ENCODE measurements around the gene RAPGEF1. TPM values are rescaled to one million over a fixed set of nuclear protein-coding genes. Genes with fewer than 3 reads are reported as not detected.
"Not testable (repeated sequence)": the region's sequence is repeated elsewhere in the genome, so short reads cannot be mapped to it uniquely, and the experiment has no call there.

RAPGEF1 gene
- total RNA-seq, 1 donor from 2014 or later: 146 TPM

GRCh38 chr9:131755541-131756198 lies 15.8 kb upstream of the RAPGEF1 start:
- intact Hi-C loops (cut with DNase I): no loop called here
- H3K27ac ChIP-seq: no peak overlapping the region
- H3K4me1 ChIP-seq: no peaks in the 10 kb centered on the region
- peaks cover 42% of the 10 kb centered on the region for H3K27me3 ChIP-seq (ENCODE audit: low read depth)
- TF ChIP-seq CTCF (IDR thresholded peaks at IDR 0.05): peak; percentile 73
- H3K4me3 ChIP-seq: no peak overlapping the region
- peak; percentile 94 to 95 for ATAC-seq
- DNase-seq: peak; percentile 88
- no peaks in the 10 kb centered on the region for H3K36me3 ChIP-seq
- no peaks in the 10 kb centered on the region for H3K9me3 ChIP-seq

GRCh38 chr9:131754846-131755245 lies 15.0 kb upstream of the RAPGEF1 start:
- Histone ChIP-seq H3K27ac (no peak overlapping the region), H3K4me1 (no peaks in the 10 kb centered on the region), H3K9me3 (no peaks in the 10 kb centered on the region), H3K36me3 (no peaks in the 10 kb centered on the region), H3K27me3 (ENCODE audit: low read depth) (peaks cover 42% of the 10 kb centered on the region), H3K4me3 (no peak overlapping the region)
- intact Hi-C loops (cut with DNase I): no loop called here
- TF ChIP-seq CTCF (IDR thresholded peaks at IDR 0.05): no peak
- DNase-seq: no peak
- ATAC-seq: no peak

- peaks cover 42% of the 10 kb centered on the region for H3K27me3 ChIP-seq (ENCODE audit: low read depth)
- H3K36me3 ChIP-seq; DNase-seq; H3K27ac ChIP-seq; H3K4me3 ChIP-seq; intact Hi-C loops (cut with DNase I); ATAC-seq; H3K9me3 ChIP-seq; H3K4me1 ChIP-seq: not testable (repeated sequence)
Observed at GRCh38 chr9:131753751-131754150, 13.9 kb upstream of the RAPGEF1 start.

GRCh38 chr9:131752231-131752884 lies 12.5 kb upstream of the RAPGEF1 start:
- no peaks in the 10 kb centered on the region for H3K4me1 ChIP-seq
- no peak overlapping the region for H3K4me3 ChIP-seq
- ATAC-seq: no peak
- no peaks in the 10 kb centered on the region for H3K9me3 ChIP-seq
- peaks cover 37% of the 10 kb centered on the region for H3K27me3 ChIP-seq (ENCODE audit: low read depth)
- no peak for TF ChIP-seq CTCF (IDR thresholded peaks at IDR 0.05)
- no peaks in the 10 kb centered on the region for H3K36me3 ChIP-seq
- H3K27ac ChIP-seq: no peak overlapping the region
- intact Hi-C loops (cut with DNase I): no loop called here
- no peak for DNase-seq

- TF ChIP-seq CTCF (IDR thresholded peaks at IDR 0.05): no peak
- no peak for ATAC-seq
- DNase-seq: no peak
- Histone ChIP-seq H3K4me1 (peaks cover 8% of the 10 kb centered on the region), H3K36me3 (no peaks in the 10 kb centered on the region), H3K4me3 (no peak overlapping the region), H3K27ac (no peak overlapping the region), H3K9me3 (no peaks in the 10 kb centered on the region), H3K27me3 (ENCODE audit: low read depth) (no peaks in the 10 kb centered on the region)
- intact Hi-C loops (cut with DNase I): no loop called here
Observed at GRCh38 chr9:131748411-131748955, 8.6 kb upstream of the RAPGEF1 start.

GRCh38 chr9:131747352-131747751 lies 7.5 kb upstream of the RAPGEF1 start:
- Histone ChIP-seq H3K27me3 (ENCODE audit: low read depth) (no peaks in the 10 kb centered on the region), H3K4me3 (no peak overlapping the region), H3K27ac (no peak overlapping the region), H3K36me3 (no peaks in the 10 kb centered on the region), H3K4me1 (peaks cover 8% of the 10 kb centered on the region), H3K9me3 (no peaks in the 10 kb centered on the region)
- DNase-seq: no peak
- ATAC-seq: peak; percentile 68 to 69
- intact Hi-C loops (cut with DNase I): no loop called here
- peak; percentile 46 for TF ChIP-seq CTCF (IDR thresholded peaks at IDR 0.05)
